Activated B cell treated with CpG ODN at 0.5 μM for 24 hours (primary cell): ENCODE measurements around the gene TCF15. TPM values are rescaled to one million over a fixed set of nuclear protein-coding genes. Genes with fewer than 3 reads are reported as not detected.

ENCODE experiments used
- ATAC-seq: fragments of 200-7000 bp; cut with Tn5 transposase; one replicate; pipeline ENCODE4 v1.10.0; 2021; ENCODE audit warnings: low read depth, mild to moderate bottlenecking, moderate library complexity
- CTCF ChIA-PET: fragments of 350-600 bp; sonication (Branson Sonifier 250); formaldehyde crosslinking; loops from one replicate; lab custom pipeline; 2021; ENCODE audit warnings: antibody characterized with exemption; lab: Charles Lee
- POLR2A ChIA-PET: fragments of 350-600 bp; sonication (Branson Sonifier 250); formaldehyde crosslinking; loops from one replicate; lab custom pipeline; 2021; ENCODE audit warnings: antibody characterized with exemption; lab: Charles Lee
- DNase-seq: peaks from one replicate; pipeline ENCODE4 v3.0.0; 2022
- H3K27ac Mint-ChIP-seq: one replicate; pipeline ENCODE4 v1.8.0; 2020; ENCODE audit warnings: mixed read lengths
- H3K27me3 Mint-ChIP-seq: one replicate; pipeline ENCODE4 v1.8.0; 2021; ENCODE audit warnings: mixed read lengths
- H3K36me3 Mint-ChIP-seq: one replicate; pipeline ENCODE4 v1.8.0; 2021; ENCODE audit warnings: low read depth, mixed read lengths
- H3K4me1 Mint-ChIP-seq: one replicate; pipeline ENCODE4 v1.8.0; 2021; ENCODE audit warnings: mixed read lengths
- H3K4me3 Mint-ChIP-seq: one replicate; pipeline ENCODE4 v1.8.0; 2020; ENCODE audit warnings: mild to moderate bottlenecking, mixed read lengths
- H3K9me3 Mint-ChIP-seq: one replicate; pipeline ENCODE4 v1.8.0; 2020; ENCODE audit warnings: mixed read lengths
- intact Hi-C: fragments of 100-400 bp; cut with micrococcal nuclease; formaldehyde crosslinking; loops from one replicate; pipeline ENCODE4 v1.15.1; 2024
- total RNA-seq: library from RNA; stranded (reverse); gene quantifications from 2 replicates; pipeline ENCODE4 v1.2.3, GENCODE V29; 2022
- TF ChIP-seq, protein P1 (sequence below): fragments of 200-600 bp; IDR thresholded peaks from one replicate; pipeline ENCODE4 v1.8.0; 2022; ENCODE audit warnings: antibody characterized with exemption, mild to moderate bottlenecking

The TCF15 gene
- total RNA-seq, 1 donor from 2014 or later: not detected

DNA sequence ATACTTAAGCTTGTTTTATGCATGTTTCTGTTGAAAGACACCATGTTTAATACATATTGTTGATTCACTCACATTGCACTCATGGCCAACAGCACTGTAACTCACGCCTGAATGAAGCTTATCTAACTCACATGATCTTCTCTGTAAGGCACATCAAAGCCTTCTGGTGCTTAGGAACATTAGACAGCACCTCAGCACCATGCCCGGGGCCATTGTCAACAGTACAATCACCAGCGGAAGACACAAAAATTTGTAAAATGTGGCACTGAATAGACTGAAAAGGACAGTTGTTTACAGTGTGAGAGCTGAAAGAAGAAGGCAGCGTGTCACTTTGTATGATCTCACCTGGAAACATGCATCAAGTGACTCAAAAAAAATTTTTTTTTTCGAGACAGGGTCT is 8.9 kb upstream of the TCF15 start:
- H3K4me3 Mint-ChIP-seq: no peak overlapping the region
- no peaks in the 10 kb centered on the region for H3K4me1 Mint-ChIP-seq
- POLR2A ChIA-PET: no interaction called here
- H3K36me3 Mint-ChIP-seq: no peaks in the 10 kb centered on the region
- CTCF ChIA-PET: no interaction called here
- DNase-seq (no peak), ATAC-seq (no peak)
- intact Hi-C loops: no loop called here
- H3K27me3 Mint-ChIP-seq: peaks cover 60% of the 10 kb centered on the region
- no peak overlapping the region for H3K27ac Mint-ChIP-seq
- TF ChIP-seq, protein P1, sequence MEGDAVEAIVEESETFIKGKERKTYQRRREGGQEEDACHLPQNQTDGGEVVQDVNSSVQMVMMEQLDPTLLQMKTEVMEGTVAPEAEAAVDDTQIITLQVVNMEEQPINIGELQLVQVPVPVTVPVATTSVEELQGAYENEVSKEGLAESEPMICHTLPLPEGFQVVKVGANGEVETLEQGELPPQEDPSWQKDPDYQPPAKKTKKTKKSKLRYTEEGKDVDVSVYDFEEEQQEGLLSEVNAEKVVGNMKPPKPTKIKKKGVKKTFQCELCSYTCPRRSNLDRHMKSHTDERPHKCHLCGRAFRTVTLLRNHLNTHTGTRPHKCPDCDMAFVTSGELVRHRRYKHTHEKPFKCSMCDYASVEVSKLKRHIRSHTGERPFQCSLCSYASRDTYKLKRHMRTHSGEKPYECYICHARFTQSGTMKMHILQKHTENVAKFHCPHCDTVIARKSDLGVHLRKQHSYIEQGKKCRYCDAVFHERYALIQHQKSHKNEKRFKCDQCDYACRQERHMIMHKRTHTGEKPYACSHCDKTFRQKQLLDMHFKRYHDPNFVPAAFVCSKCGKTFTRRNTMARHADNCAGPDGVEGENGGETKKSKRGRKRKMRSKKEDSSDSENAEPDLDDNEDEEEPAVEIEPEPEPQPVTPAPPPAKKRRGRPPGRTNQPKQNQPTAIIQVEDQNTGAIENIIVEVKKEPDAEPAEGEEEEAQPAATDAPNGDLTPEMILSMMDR: no peak
- peaks cover 7% of the 10 kb centered on the region for H3K9me3 Mint-ChIP-seq

DNA sequence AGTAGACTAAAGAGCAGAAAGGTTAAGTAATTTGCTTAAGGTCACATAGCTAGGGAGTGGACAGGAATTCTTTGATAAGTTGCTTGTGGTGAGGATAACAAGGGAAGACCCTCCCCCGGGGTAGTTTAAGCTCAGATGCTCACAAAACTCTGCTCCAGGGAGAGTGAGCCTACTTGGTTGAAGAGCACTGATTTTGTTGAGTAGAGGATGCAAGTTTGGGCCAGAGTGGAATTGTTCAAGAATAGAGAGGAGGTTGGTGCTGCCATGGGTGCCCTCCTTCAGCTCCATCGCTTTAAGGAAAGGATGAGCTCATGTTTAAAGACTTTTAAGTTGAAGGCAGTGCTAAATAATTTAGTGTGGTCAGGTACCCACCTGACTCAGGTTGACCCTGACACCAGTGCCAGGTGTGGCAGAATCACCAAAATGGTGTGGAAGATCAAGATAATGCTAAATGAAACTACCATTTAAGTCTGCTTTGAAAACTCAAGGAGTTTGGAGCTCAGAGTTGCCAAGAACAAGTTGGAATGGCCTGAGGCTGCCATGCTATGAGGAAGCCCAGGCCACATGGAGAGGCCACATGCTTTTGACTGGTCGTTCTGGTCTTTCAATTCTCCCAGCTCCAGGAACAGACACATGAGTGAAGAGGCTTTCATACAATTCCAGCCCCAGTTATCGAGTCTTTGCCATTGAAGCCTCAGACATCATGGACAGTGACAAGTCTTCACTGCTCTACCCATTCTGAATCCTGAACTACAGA is 8.0 kb upstream of the TCF15 start:
- no peak overlapping the region for H3K27ac Mint-ChIP-seq
- peaks cover 7% of the 10 kb centered on the region for H3K9me3 Mint-ChIP-seq
- no peaks in the 10 kb centered on the region for H3K4me1 Mint-ChIP-seq
- intact Hi-C loops: no loop called here
- no peaks in the 10 kb centered on the region for H3K36me3 Mint-ChIP-seq
- H3K27me3 Mint-ChIP-seq: peaks cover 67% of the 10 kb centered on the region
- CTCF ChIA-PET: no interaction called here
- no peak overlapping the region for H3K4me3 Mint-ChIP-seq
- POLR2A ChIA-PET: no interaction called here
- no peak for DNase-seq
- TF ChIP-seq, protein P1: no peak
- no peak for ATAC-seq

DNA sequence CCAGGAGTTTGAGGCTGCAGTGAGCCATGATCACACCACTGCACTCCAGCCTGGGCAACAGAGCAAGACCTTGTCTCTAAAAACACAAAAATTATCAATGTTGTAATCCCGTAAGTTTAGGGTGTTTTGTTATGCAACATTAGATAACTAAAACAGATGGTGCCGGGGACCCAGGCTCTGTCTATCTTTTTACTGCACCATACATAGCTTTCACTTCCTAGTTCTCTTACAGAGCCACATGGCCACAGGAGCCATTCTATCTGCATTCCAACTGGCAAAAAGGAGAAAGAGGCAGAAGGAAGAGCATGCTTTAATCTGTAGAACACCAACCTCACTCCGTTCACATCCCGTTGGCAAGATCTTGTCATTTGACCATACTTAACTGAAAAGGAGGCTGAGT is 5.4 kb upstream of the TCF15 start:
- POLR2A ChIA-PET: no interaction called here
- H3K4me3 Mint-ChIP-seq: no peak overlapping the region
- peaks cover 69% of the 10 kb centered on the region for H3K27me3 Mint-ChIP-seq
- TF ChIP-seq, protein P1: no peak
- CTCF ChIA-PET: no interaction called here
- DNase-seq (no peak), ATAC-seq (no peak)
- intact Hi-C loops: no loop called here
- peaks cover 8% of the 10 kb centered on the region for H3K4me1 Mint-ChIP-seq
- H3K9me3 Mint-ChIP-seq: peaks cover 7% of the 10 kb centered on the region
- H3K27ac Mint-ChIP-seq: no peak overlapping the region
- H3K36me3 Mint-ChIP-seq: no peaks in the 10 kb centered on the region

DNA sequence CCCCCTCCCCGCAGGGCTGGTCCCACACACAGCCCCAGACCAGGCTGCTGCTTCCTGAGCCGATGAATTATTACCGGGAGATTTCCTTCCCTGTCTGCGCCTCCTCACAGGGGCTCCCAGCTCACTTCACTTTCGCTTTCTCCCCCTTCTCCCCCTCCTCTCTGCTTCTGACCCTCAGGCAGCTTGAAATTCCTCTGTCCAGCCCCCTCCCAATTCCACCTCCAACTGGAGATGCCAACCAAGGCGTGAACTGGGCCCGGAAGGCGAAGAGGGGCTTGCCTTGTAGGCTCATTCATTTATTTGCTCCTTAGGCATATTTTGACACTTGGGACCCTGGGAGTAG is 1.7 kb upstream of the TCF15 start:
- CTCF ChIA-PET: no interaction called here
- ATAC-seq: no peak

DNA sequence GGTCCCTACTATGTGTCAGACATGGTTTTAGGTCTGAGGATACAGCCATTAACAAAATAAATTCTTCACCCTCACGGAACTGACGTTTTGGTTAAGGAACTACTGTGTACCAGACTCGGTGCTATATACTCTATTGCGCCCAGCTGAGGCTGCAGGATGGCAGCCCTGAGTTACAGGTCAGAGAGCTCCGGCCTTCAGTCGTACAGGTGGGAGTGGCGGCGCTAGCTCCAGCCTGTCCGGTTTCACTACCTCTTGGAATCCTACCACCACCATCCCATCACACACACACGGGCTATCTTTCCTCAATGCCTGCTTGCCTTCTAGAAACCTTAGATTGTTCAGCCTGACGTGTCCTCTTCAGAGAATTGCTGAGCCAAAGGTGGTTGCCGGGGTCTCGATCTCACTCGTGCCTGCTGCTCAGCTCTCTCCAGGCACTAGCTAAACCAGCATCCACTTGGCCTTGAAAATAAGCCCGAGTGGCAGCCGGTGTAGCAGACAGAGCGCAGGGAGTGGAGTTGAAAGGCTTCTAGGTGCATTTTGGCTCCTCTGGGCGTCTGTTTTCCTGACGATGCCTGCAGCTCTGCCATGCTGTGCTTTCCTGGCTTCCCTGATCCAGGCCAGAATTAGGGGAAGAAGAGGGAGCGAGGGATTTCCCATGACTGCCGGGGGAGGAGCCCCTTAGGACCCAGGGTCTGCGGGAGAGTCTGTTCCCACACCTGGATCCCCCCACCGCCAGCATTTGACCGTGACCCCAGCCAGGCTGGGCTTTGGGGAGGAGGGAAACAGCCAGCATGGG is 1.1 kb upstream of the TCF15 start:
- Mint-ChIP-seq H3K9me3 (no peaks in the 10 kb centered on the region), H3K36me3 (no peaks in the 10 kb centered on the region), H3K27ac (no peak overlapping the region), H3K4me1 (peaks cover 8% of the 10 kb centered on the region), H3K4me3 (no peak overlapping the region), H3K27me3 (peaks cover 58% of the 10 kb centered on the region)
- DNase-seq (no peak), ATAC-seq (no peak)
- intact Hi-C loops: no loop called here
- ChIA-PET POLR2A (no interaction called here), CTCF (no interaction called here)
- TF ChIP-seq, protein P1: no peak

More for the DNA sequence above, 1.7 kb upstream of the TCF15 start:
- peaks cover 8% of the 10 kb centered on the region for H3K4me1 Mint-ChIP-seq
- POLR2A ChIA-PET: no interaction called here
- no peaks in the 10 kb centered on the region for H3K9me3 Mint-ChIP-seq
- no peak overlapping the region for H3K4me3 Mint-ChIP-seq
- H3K36me3 Mint-ChIP-seq: no peaks in the 10 kb centered on the region
- TF ChIP-seq, protein P1: no peak
- no peak overlapping the region for H3K27ac Mint-ChIP-seq
- no peak for DNase-seq
- peaks cover 62% of the 10 kb centered on the region for H3K27me3 Mint-ChIP-seq
- intact Hi-C loops: no loop called here
